Cardiac muscle cell (in vitro differentiated cells and primary cell): Measurements from ENCODE around the gene PAX6. TPM values are rescaled to one million over a fixed set of nuclear protein-coding genes. Genes with fewer than 3 reads are reported as not detected.

ENCODE experiments used
- DNase-seq, 2 donors: peaks; one replicate each; pipeline versions ENCODE4 v3.0.0 to v3.0.0-alpha.2; 2010 to 2017; ENCODE audit warnings: low read depth in 1 of 2, low spot score in 1 of 2
- H3K27ac ChIP-seq: fragments of 200-600 bp; sonication (generic); 2 replicates; pipeline ENCODE4 v1.5.1; 2016
- H3K27me3 ChIP-seq: fragments of 200-600 bp; sonication (generic); 2 replicates; pipeline ENCODE4 v1.6.0; 2016; ENCODE audit warnings: control low read depth
- H3K36me3 ChIP-seq: fragments of 200-600 bp; sonication (generic); 2 replicates; pipeline ENCODE4 v1.5.1; 2016; ENCODE audit warnings: control low read depth
- H3K4me1 ChIP-seq: fragments of 200-600 bp; sonication (generic); 2 replicates; pipeline ENCODE4 v1.8.1; 2017; ENCODE audit warnings: low read depth, mild to moderate bottlenecking, mixed run types
- H3K4me3 ChIP-seq: fragments of 200-600 bp; sonication (generic); 2 replicates; pipeline ENCODE4 v1.5.1; 2016; ENCODE audit warnings: mild to moderate bottlenecking
- H3K9me3 ChIP-seq: fragments of 200-600 bp; sonication (generic); 2 replicates; pipeline ENCODE4 v1.5.1; 2017; ENCODE audit warnings: low read depth, mild to moderate bottlenecking, control low read depth
- polyA plus RNA-seq: library from polyadenylated mRNA; unstranded; fragments of >200 nt; fragmentation: Nextera tagmentation; extraction: Ambion mirVana; gene quantifications from 2 replicates; pipeline ENCODE4 v1.2.1, GENCODE V29; 2016
- total RNA-seq: library from RNA; depleted of rRNA; stranded (reverse); fragments of >200 nt; gene quantifications from 2 replicates; pipeline ENCODE4 v1.2.3, GENCODE V29; 2016
- TF ChIP-seq, protein P1 (sequence below): IDR thresholded peaks from 2 replicates; pipeline ENCODE4 v1.5.1; 2012; ENCODE audit warnings: low read depth, mild to moderate bottlenecking, low read length

Gene PAX6
- total and polyA plus RNA-seq, 2 experiments from 2014 or later = 0.56 to 1.1 TPM

DNA sequence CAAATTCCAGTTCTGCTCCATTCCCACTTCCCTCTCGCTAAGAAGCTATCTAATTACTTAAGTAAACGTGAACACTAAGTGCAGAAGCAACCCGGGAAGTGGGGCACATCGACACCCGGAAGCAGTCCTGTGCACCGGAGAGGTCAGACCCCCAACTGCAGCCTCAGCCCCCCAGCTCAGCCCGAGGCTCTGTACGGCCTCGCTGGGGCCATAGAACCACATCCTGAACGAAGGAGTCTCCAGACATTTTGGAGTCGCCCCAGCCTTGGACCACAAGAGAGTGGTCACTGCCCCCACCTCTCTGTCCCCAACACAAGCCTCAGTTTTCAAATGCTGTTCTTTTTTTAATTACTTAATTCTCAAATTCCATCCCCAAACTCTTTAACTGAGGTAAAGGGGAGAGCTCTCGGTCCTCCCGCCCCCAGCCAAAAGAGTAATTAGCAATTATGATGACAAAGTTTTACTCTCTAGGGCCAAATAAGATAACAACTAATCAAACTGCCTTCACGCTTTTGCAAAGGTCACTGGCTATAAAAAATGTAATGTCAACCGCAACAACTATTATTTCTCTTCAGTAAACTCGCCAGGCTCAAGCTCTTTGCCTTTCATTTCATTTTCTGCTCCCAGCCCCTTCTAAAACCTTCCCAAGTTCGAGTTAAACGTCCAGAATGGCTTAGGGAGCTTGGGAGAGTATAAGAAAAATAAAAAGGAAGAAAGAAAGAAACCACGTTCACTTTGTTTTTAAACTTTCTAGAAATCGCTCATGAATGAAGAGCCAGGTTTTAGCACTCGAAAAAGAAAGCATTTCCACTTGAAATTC is 2.2 kb downstream of the PAX6 start:
- Histone ChIP-seq H3K9me3 (no peaks in the 10 kb centered on the region), H3K4me1 (peaks cover 12% of the 10 kb centered on the region), H3K27ac (no peak overlapping the region), H3K36me3 (no peaks in the 10 kb centered on the region), H3K27me3 (peaks cover 100% of the 10 kb centered on the region), H3K4me3 (no peak overlapping the region)
- DNase-seq = no peak
- TF ChIP-seq, protein P1, sequence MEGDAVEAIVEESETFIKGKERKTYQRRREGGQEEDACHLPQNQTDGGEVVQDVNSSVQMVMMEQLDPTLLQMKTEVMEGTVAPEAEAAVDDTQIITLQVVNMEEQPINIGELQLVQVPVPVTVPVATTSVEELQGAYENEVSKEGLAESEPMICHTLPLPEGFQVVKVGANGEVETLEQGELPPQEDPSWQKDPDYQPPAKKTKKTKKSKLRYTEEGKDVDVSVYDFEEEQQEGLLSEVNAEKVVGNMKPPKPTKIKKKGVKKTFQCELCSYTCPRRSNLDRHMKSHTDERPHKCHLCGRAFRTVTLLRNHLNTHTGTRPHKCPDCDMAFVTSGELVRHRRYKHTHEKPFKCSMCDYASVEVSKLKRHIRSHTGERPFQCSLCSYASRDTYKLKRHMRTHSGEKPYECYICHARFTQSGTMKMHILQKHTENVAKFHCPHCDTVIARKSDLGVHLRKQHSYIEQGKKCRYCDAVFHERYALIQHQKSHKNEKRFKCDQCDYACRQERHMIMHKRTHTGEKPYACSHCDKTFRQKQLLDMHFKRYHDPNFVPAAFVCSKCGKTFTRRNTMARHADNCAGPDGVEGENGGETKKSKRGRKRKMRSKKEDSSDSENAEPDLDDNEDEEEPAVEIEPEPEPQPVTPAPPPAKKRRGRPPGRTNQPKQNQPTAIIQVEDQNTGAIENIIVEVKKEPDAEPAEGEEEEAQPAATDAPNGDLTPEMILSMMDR = no peak

DNA sequence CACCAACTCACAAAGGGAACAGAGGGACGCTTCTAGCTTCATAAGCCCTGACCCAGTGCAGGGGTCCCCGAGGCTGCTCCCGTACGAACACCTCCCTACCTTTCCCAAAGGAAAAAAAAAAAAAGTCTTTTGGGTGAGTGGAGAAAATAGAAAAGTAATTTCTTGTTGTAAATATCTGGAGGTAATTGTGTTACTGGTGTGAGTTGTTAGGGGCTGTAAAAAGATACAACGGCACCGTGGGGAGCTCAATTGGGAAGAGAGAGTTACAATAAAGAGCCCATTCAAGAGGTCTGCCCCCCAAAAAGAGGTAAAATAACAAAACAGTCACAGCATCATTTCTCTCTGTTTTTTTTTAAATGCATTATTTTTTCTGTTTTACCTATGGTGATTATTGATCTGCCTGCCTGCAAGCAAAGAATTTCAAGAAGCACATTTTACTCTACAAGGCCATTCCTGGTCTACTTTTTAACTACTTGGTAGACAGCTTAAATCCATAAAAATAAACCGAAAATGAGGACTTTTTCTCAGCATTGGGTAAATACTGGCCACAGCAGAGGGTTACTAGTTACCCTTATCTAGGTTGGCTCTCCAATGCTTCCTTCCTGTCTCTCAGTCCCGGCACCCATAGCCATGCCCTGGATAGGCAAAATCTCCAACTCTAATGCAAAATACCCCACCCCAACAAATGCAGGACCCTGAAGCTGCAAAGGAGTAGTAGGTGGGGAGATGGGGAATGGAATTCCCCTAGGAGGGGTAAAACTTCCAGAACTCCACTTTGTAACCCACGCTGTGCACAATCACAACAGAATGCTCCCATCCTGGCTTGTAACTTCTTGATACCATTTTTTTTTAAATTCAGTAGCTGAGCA is 3.1 kb downstream of the PAX6 start:
- no peak for DNase-seq

DNA sequence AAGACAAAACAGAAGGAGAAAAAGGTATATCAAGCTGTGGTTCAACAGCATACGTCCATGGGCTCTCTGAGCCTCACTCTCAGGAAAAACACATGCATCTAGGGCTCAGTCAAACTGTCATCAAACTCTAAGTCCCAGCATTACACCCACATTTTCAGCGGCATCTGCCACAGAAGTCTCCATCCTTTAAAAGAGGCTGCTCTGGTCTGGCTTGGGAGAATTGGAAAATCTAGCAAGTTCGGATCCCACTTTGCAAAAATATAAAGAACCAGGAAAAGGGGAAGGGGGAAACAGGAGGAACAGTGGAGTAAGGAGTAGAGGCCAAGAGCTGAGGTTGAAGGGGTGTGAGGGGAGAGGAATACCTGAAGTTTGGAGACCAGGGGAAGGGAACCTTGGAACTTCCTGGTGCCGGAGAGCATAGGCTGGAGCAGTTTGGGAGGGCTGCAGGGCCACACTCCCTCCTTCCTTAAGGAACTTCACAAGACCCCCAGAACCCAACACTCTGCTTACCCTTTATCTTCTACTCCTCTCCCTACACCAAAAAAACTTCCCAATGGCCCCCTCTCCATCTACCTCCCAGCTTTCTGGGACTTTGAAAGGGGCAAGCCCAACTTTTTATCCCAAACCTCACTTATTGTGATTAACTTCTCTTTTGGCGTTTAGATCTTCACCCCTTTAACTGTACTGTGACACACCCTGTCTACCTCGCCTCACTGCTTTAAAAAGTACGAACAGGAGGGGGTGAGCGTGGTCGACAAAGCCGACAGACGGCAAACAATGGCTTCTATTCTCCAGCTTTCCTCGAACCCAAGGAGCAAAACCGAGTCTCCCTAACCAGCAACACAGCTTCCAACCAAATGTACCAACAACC is 4.0 kb downstream of the PAX6 start:
- Histone ChIP-seq H3K36me3 (no peaks in the 10 kb centered on the region), H3K4me1 (peaks cover 8% of the 10 kb centered on the region), H3K27ac (no peak overlapping the region), H3K9me3 (no peaks in the 10 kb centered on the region), H3K4me3 (no peak overlapping the region), H3K27me3 (peaks cover 100% of the 10 kb centered on the region)
- TF ChIP-seq, protein P1 = no peak
- no peak for DNase-seq

More for the DNA sequence above, 3.1 kb downstream of the PAX6 start:
- no peaks in the 10 kb centered on the region for H3K9me3 ChIP-seq
- no peak overlapping the region for H3K4me3 ChIP-seq
- peaks cover 12% of the 10 kb centered on the region for H3K4me1 ChIP-seq
- H3K27ac ChIP-seq = no peak overlapping the region
- H3K27me3 ChIP-seq = peaks cover 100% of the 10 kb centered on the region
- no peaks in the 10 kb centered on the region for H3K36me3 ChIP-seq
- TF ChIP-seq, protein P1 = no peak

DNA sequence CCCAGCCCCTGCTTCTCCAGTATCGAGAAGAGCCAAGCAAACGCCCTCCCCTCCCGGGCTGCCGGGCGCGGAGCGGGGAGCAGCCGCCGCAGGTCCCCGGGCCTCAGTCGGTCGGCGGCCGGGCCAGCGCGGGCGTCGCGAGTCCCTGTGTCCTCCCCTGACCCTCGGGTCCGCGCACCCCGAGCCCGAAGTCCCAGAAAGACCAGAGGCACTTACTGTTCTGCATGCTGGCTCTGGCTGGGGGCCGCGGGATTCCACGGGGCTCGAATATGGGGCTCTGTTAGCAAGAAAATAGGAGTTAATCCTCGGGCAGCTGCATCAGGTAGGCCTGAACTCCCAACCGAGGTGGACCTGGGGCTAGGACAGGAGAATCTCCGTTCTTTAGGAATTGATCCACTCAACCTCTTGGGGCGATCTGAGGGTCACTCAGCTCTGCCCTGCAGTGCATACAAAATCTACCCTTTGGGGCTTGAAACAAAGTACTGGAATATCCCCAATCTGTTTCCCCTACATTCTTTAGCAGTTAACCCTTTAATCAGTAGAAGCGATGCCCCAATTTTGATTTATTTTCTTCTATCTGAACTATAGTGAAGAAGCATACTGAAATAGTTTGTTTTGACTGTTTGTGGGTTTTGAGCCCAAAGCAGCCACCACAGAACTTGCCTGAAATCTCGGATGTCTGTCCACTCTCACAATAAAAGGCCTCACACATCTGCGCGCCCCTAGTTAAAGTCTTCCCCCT is 4.8 kb downstream of the PAX6 start:
- H3K4me1 ChIP-seq = peaks cover 4% of the 10 kb centered on the region
- TF ChIP-seq, protein P1 = no peak
- no peak for DNase-seq

More for the DNA sequence above, 4.8 kb downstream of the PAX6 start:
- Histone ChIP-seq H3K27me3 (peaks cover 100% of the 10 kb centered on the region), H3K4me3 (no peak overlapping the region), H3K27ac (no peak overlapping the region), H3K9me3 (no peaks in the 10 kb centered on the region), H3K36me3 (no peaks in the 10 kb centered on the region)
